ENCODE results near the gene ALG5.

Gene ALG5

DNA sequence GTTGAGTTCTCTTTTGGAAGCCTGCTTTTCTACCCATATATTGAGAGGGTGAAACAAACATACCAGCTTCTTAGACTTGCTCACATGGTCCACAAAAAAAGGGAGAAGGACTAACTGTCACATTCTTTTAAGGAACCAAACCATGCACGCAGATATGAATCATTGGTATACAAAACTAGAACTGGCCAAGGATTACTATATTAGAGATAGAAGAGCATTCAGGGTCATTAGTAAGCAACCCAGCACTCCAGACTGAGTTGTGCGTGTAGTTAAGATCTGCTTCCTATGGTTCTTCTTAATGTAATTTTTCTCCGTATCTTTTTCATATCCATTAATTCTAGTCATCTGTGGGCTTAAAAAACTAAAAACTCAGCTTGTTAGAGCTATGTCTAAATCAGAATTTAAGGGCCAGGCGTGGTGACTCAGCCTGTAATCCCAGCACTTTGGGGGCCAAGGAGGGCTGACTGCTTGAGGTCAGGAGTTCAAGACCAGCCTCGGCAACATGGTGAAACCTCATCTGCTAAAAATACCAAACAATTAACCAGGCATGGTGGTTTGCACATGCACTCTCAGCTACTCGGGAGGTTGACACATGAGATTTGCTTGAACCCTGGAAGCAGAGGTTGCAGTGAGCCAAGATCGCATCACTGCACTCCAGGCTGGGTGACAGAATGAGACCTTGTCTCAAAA is 19.6 kb downstream of the ALG5 start:
- no peak for DNase-seq (ENCODE audit: low read depth in 2 of 2)

- DNase-seq (ENCODE audit: low read depth in 2 of 2), result no peak
These were observed 24.0 kb downstream of the ALG5 start for GRCh38 chr13:36975172-36975571.

GRCh38 chr13:36973621-36974295 is 25.4 kb downstream of the ALG5 start:
- no peak for DNase-seq (ENCODE audit: low read depth in 2 of 2)

GRCh38 chr13:36973009-36973408 is 26.1 kb downstream of the ALG5 start:
- no peak for DNase-seq (ENCODE audit: low read depth in 2 of 2)

- no peak for DNase-seq (ENCODE audit: low read depth in 2 of 2)
These were observed 32.7 kb downstream of the ALG5 start for GRCh38 chr13:36966404-36966803.

- no peak for DNase-seq (ENCODE audit: low read depth in 2 of 2)
These were observed 33.4 kb downstream of the ALG5 start for GRCh38 chr13:36965767-36966166.

DNA sequence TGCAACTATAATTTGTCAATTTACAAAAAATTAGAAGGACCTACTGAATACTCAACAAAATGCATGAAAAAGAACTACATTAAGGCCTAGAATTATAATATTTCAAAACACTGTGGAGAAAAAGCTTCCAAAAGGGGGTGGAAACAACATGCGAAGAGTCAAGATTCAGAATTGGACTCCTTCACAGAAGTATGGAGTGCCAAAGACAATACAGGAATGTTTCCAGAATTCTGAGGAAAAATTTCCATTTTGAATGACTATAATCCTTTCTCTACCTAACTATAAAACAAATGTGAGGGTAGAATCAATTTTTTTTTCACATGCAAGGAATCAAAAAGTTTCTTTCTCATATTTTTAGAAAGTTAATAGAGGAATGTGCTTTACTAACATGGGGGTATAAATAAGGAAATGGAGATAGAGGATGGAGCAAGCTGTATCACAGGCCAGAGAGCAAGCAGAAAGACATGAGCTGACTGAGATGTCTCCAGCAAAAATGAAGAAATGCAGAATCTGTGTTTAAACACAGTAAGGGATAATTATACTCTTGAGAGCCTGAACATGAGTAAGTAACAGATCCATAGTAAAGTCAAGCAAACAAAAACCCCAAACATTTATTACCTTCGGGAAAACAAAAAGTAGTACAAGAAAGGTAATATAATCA is 39.6 kb downstream of the ALG5 start:
- DNase-seq (ENCODE audit: low read depth in 2 of 2), result no peak

GRCh38 chr13:36954542-36954941 is 44.6 kb downstream of the ALG5 start:
- no peak for DNase-seq (ENCODE audit: low read depth in 2 of 2)

GRCh38 chr13:36950920-36951319 is 48.2 kb downstream of the ALG5 start:
- no peak for DNase-seq (ENCODE audit: low read depth in 2 of 2)

DNA sequence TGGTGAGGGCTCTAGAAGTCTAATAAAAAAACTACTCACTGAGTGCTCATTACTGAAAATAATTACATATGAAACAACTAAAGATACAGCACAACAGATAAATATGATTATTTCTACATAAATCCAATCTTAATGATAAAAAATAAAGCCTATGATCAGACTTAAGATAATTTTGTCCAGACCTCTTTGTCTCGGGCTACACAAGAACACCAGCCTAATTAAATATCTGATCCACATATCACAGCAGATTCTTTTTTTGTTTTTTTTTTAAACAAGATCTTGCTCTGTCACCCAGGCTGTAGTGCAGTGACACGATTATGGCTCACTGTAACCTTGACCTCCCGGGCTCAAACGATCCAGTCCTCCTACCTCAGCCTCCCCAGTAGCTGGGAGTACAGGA is 48.8 kb downstream of the ALG5 start:
- no peak for DNase-seq (ENCODE audit: low read depth in 2 of 2)

DNA sequence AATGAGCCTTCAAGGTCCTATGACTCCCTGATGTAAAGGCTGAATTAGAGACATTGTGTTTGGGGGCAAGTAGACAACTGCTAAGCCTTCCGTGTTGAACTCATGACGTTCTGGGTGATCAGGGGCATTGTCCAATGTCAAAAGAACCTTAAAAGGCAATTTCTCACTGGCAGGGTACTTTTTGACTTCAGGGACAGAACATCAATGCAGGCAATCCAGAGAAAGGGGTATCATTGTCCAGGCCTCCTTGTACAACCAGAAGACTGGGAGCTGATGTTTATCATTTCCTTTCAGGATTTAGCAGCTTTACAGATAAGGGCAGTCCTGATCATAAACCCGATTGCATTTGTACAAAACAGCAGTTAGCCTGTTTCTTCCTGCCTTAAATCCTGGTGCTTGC is 54.1 kb downstream of the ALG5 start:
- DNase-seq (ENCODE audit: low read depth in 2 of 2), result no peak

DNA sequence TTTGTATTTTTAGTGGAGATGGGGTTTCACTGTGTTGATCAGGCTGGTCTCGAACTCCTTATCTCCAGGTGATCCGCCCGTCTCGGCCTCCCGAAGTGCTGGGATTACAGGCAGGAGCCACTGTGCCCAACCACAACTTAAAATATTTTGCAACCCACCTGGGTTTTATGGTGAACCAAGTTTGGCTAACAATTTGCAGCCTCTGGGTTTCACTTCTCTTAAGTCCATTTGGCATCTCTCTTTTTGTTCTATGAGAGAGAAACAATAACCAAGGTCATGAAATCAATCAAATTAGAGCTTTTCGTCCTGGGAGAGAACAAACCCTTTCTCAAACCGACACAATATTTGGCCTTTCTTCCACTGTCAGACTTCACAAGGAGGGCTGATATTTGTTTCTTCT is 73.5 kb downstream of the ALG5 start:
- no peak for DNase-seq (ENCODE audit: low read depth in 2 of 2)

DNA sequence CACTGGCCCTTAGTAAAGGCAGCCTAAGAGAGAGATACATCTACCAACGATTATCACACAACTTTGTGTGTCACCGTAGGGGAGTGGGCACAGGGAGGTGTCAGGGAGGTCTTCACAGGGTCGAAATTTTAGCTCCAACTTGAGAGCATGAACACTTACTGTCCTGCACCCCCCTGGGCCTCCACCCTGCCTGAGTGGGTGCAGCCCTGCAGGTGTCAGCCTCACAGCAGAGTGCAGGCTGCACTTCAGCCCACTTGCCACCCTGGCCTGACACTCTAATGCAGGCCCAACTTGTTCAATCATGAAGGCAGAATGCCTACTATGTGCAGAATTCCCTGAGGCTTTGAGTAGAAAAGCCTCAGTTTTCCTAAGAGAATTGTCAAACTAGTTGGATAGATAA is 75.1 kb downstream of the ALG5 start:
- no peak for DNase-seq (ENCODE audit: low read depth in 2 of 2)

GRCh38 chr13:36921631-36922301 is 77.4 kb downstream of the ALG5 start:
- DNase-seq (ENCODE audit: low read depth in 2 of 2), result no peak

DNA sequence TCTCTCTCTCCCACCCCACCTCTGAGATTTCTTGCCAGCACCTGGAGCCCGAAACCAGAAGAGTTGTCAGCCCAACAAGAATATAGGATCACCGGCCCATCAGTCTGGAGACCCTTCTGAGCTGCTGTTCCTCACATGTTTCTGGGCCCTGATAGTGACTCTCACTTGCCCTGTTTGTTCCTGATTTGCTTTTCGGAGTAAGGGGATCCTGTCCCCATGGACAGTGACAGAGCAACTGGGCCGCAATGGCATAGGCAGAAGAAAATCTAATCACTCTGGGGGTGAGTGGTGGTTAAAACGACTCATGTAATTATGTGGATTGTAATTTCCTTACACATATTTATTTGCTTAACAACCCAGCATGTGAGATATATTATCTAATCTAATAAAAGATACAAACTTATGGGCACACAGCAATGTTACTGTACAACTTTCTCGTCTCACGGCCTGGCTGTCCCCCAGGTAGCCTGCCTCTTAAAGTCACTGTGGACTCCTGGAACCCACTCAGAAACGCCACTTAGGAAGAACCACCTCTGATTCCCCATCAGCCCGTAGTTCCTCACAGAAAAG is 78.4 kb downstream of the ALG5 start:
- no peak for DNase-seq (ENCODE audit: low read depth in 2 of 2)

DNA sequence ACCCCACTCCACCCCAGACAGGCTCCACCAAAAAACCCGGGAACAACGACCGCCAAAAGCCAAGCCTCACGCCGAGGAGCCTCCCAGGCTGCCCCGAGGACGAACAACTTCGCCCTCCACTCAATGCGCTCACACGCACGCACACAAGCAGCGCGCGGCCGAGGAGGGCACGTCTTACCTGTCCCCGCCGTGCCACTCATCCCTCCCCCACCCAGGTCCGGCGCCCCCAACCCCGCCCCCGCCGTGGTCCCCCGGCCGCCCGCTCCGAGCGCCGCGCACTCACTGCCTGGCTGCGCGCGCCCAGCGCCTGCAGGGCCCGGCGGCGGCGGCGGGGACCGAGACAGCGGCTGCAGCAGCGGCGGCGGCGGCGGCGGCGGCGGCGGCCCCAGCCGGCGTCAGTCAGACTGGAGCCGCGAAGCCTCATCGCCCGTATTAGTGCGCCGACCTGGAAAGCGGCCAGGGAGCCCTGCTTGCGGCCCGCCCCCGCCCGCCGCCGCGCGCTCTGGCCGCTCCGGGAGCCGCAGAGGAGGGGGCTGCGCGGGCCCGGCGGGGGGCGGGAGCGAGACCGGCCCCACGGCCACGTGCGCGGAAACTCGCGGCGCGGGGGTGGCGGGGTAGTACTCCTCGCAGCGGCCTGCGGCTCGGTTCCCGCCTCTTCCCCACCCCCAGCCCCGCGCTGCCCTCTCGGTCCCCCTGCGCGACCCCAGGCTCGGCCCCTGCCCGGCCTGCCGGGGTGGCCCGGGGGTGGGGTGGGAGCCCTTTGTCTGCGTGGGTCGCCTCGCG is 79.1 kb downstream of the ALG5 start, which contains the start of gene SMAD9:
Gene SMAD9 (minus strand): TSS at position 406 of the 783 bp plus-strand sequence. CDS start 40,549 bp downstream, outside the sequence.
- no peak for DNase-seq (ENCODE audit: low read depth in 2 of 2)

DNA sequence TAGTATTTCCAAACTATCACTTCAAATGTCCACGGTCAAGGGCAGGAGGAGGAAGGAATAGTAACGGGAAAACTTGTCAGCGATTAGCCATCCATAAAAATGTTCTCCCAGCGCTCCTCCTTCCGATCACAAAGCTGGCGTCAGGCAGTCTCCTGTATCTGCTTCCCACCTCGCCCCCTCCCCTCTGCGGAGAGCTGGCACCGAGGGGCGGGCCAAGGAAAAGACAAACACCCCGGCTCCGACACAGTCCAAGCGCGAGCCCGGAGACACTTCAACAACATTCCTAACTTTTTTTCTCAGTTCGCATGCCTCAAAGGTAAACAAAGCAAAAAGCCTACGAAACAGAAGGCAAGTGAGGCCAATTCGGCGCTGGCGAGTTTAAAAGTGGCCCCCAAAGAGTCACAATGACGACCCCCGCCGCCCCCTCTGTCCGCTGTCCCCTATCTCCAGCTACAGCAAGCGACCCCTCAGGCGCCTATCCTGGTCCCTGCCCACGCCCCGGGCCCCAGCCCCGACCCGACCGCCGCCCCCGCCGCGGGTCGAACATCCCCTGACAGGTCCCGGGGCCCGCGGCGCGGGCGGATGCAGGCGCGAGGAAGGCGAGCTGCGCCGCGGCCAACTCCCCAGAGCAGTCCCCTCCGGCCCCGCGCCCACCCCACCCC is 79.8 kb downstream of the ALG5 start:
- no peak for DNase-seq (ENCODE audit: low read depth in 2 of 2)

GRCh38 chr13:36918246-36919131 is 80.7 kb downstream of the ALG5 start:
- no peak for DNase-seq (ENCODE audit: low read depth in 2 of 2)

DNA sequence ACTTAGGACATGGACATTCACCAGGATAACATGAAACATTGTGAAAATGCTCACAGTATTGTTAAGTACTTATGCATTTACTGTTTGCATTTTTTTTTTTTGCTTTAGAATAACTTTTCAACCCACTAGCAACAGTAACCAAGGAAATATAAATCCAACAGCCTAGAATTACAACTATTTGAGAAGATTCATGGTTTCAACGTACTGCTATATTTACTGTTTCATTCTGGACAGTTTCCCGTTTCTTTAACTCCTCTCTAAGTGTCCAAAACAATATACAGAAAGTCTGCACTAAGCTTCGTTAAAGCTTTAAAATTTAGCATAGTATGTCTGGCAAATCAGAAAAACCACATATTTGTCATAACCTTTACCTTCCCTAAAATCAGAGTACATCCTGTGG is 81.8 kb downstream of the ALG5 start:
- no peak for DNase-seq (ENCODE audit: low read depth in 2 of 2)

Measured in stimulated activated CD8-positive, alpha-beta memory T cell treated with anti-CD3 and anti-CD28 coated beads, Interleukin-7, amount 100 ng/mL, for 1 hour (primary cell).